SK-N-SH (cell line): ENCODE measurements around the gene ADAMTS16. TPM values are rescaled to one million over a fixed set of nuclear protein-coding genes. Genes with fewer than 3 reads are reported as not detected.

Experiments used
- CTCF ChIA-PET: fragments of 300-600, 350-600 bp; formaldehyde crosslinking; extraction: SDS; loops from one replicate; lab custom pipeline; 2021; lab: Yijun Ruan, JAX
- POLR2A ChIA-PET: fragments of 350-600 bp; sonication (Branson Sonifier 250); formaldehyde crosslinking; extraction: SDS; loops from one replicate; lab custom pipeline; 2020; ENCODE audit warnings: antibody characterized with exemption, inconsistent platforms; lab: Yijun Ruan, JAX
- DNase-seq: peaks from one replicate; pipeline ENCODE4 v3.0.0; 2012
- H2AFZ ChIP-seq: fragments of 200-600 bp; sonication (generic); 2 replicates; pipeline ENCODE4 v1.8.1; 2016; ENCODE audit warnings: antibody characterized with exemption, mild to moderate bottlenecking, low read depth
- H3F3A ChIP-seq: fragments of 200-600 bp; sonication (generic); replicated peaks from 2 replicates; pipeline ENCODE3; 2016; ENCODE audit warnings: antibody characterized with exemption, mild to moderate bottlenecking; ENCODE audit not compliant: insufficient read depth
- H3K27ac ChIP-seq, 2 experiments: fragments of 200-500 bp in 1 of 2; fragments of 200-600 bp in 1 of 2; sonication (Bioruptor generic) in 1 of 2; sonication (generic), shearing (Covaris generic) in 1 of 2; 2 replicates each; pipeline versions ENCODE4 v1.5.1 to v1.6.1; 2014 to 2016; ENCODE audit warnings: low read depth in 2 of 2, inconsistent platforms in 1 of 2, low read length in 1 of 2, mild to moderate bottlenecking in 1 of 2, mixed read lengths in 1 of 2
- H3K27me3 ChIP-seq: fragments of 200-600 bp; sonication (generic), shearing (Covaris generic); 2 replicates; pipeline ENCODE4 v1.6.1; 2016; ENCODE audit warnings: mixed run types; ENCODE audit not compliant: insufficient read depth
- H3K36me3 ChIP-seq, 2 experiments: fragments of 200-500 bp in 1 of 2; fragments of 200-600 bp in 1 of 2; sonication (Bioruptor generic) in 1 of 2; sonication (generic) in 1 of 2; replicated peaks in 1 of 2; 2 replicates each; pipeline versions ENCODE3 to v1.5.1; 2014 to 2016; ENCODE audit warnings: low read length in 1 of 2, mild to moderate bottlenecking in 1 of 2; ENCODE audit not compliant: insufficient read depth in 2 of 2, control insufficient read depth in 1 of 2
- H3K4me1 ChIP-seq, 2 experiments: fragments of 200-500 bp in 1 of 2; fragments of 200-600 bp in 1 of 2; sonication (Bioruptor generic) in 1 of 2; sonication (generic), shearing (Covaris generic) in 1 of 2; 2 replicates each; pipeline versions ENCODE4 v1.5.1 to v1.6.1; 2014 to 2016; ENCODE audit warnings: low read depth in 1 of 2, low read length in 1 of 2, mixed run types in 1 of 2; ENCODE audit not compliant: insufficient read depth in 2 of 2, control insufficient read depth in 1 of 2
- H3K4me2 ChIP-seq: fragments of 200-600 bp; sonication (generic), shearing (Covaris generic); 2 replicates; pipeline ENCODE4 v1.6.1; 2017; ENCODE audit warnings: mixed run types
- H3K4me3 ChIP-seq, 2 experiments: fragments of 200-500 bp in 1 of 2; fragments of 200-600 bp in 1 of 2; sonication (Bioruptor generic) in 1 of 2; sonication (generic), shearing (Covaris generic) in 1 of 2; 2 replicates each; pipeline versions ENCODE4 v1.5.1 to v1.8.1; 2014 to 2016; ENCODE audit warnings: low read depth in 2 of 2, inconsistent platforms in 1 of 2, low read length in 1 of 2, mild to moderate bottlenecking in 1 of 2, mixed read lengths in 1 of 2, moderate library complexity in 1 of 2
- H3K79me2 ChIP-seq: fragments of 200-600 bp; sonication (generic); 2 replicates; pipeline ENCODE4 v1.8.1; 2017; ENCODE audit warnings: mild to moderate bottlenecking; ENCODE audit not compliant: insufficient read depth
- H3K9ac ChIP-seq: fragments of 200-600 bp; sonication (generic); 2 replicates; pipeline ENCODE4 v1.6.1; 2017; ENCODE audit warnings: mixed run types
- H3K9me2 ChIP-seq: fragments of 200-600 bp; sonication (generic); 2 replicates; pipeline ENCODE4 v1.6.1; 2017; ENCODE audit warnings: mixed run types
- H3K9me3 ChIP-seq: fragments of 200-600 bp; sonication (generic); 2 replicates; pipeline ENCODE4 v1.6.1; 2017; ENCODE audit warnings: mixed run types, mild to moderate bottlenecking, moderate library complexity
- H4K20me1 ChIP-seq: fragments of 200-600 bp; sonication (generic); 2 replicates; pipeline ENCODE4 v1.6.1; 2017; ENCODE audit warnings: mild to moderate bottlenecking, mixed run types; ENCODE audit not compliant: insufficient read depth
- FOXM1 ChIP-seq: IDR thresholded peaks from 2 replicates; pipeline ENCODE4 v1.4.0; 2012; ENCODE audit warnings: low read depth, mild to moderate bottlenecking
- GATA2 ChIP-seq: sonication (generic); formaldehyde crosslinking; IDR thresholded peaks from 2 replicates; pipeline ENCODE4 v1.5.0; 2020; ENCODE audit warnings: mild to moderate bottlenecking, missing genetic modification reagents
- JUND ChIP-seq: IDR thresholded peaks from 2 replicates; pipeline ENCODE4 v1.4.0; 2012
- MEF2A ChIP-seq: IDR thresholded peaks from 2 replicates; pipeline ENCODE4 v1.4.0; 2012; ENCODE audit warnings: low read depth, borderline replicate concordance
- NRF1 ChIP-seq: IDR thresholded peaks from 2 replicates; pipeline ENCODE4 v1.6.1; 2012; ENCODE audit warnings: low read depth, mild to moderate bottlenecking, low read length
- POLR2AphosphoS5 ChIP-seq: IDR thresholded peaks from 2 replicates; pipeline ENCODE4 v1.6.1; 2012; ENCODE audit warnings: low read depth, low read length
- RAD21 ChIP-seq: IDR thresholded peaks from 2 replicates; pipeline ENCODE4 v1.6.1; 2012; ENCODE audit warnings: mild to moderate bottlenecking, low read length
- RCOR1 ChIP-seq: fragments of 150-350 bp; IDR thresholded peaks from 2 replicates; pipeline ENCODE4 v1.6.1; 2017; ENCODE audit warnings: antibody characterized with exemption, low read length
- REST ChIP-seq: IDR thresholded peaks from 2 replicates; pipeline ENCODE4 v1.6.1; 2012; ENCODE audit warnings: mild to moderate bottlenecking, low read depth, low read length, moderate library complexity
- RFX5 ChIP-seq: IDR thresholded peaks from 2 replicates; pipeline ENCODE4 v1.6.1; 2012; ENCODE audit warnings: mild to moderate bottlenecking, improper control_type of control experiment, low read length
- RXRA ChIP-seq: IDR thresholded peaks from 2 replicates; pipeline ENCODE4 v1.4.0; 2012; ENCODE audit warnings: low read depth, mild to moderate bottlenecking, borderline replicate concordance
- SIN3A ChIP-seq: IDR thresholded peaks from 2 replicates; pipeline ENCODE4 v1.6.1; 2012; ENCODE audit warnings: low read depth, mild to moderate bottlenecking, low read length, moderate library complexity, borderline replicate concordance
- SMC3 ChIP-seq: IDR thresholded peaks from 2 replicates; pipeline ENCODE4 v1.6.1; 2012; ENCODE audit warnings: low read depth, low read length, improper control_type of control experiment
- TAF1 ChIP-seq: IDR thresholded peaks from 2 replicates; pipeline ENCODE4 v1.6.1; 2012; ENCODE audit warnings: low read depth, mild to moderate bottlenecking, low read length, moderate library complexity, borderline replicate concordance
- TCF12 ChIP-seq: IDR thresholded peaks from 2 replicates; pipeline ENCODE4 v1.4.0; 2012
- TEAD4 ChIP-seq: IDR thresholded peaks from 2 replicates; pipeline ENCODE4 v1.4.0; 2012; ENCODE audit warnings: mild to moderate bottlenecking, borderline replicate concordance; ENCODE audit not compliant: insufficient read depth
- WGBS: methylation state at CpG from one replicate; pipeline ENCODE4 v1.1.6; 2017; ENCODE audit warnings: low lambda C conversion rate; 5-methylcytosine and 5-hydroxymethylcytosine counted together
- polyA plus RNA-seq, 3 experiments: library from polyadenylated mRNA; depleted of rRNA; stranded (reverse); fragments of >200 nt; gene quantifications; 2 replicates each; pipeline ENCODE4 v1.2.3, GENCODE V29; 2012
- TF ChIP-seq, protein P1 (sequence below): IDR thresholded peaks from 2 replicates; pipeline ENCODE4 v1.4.0; 2012; ENCODE audit warnings: low read depth, borderline replicate concordance
- TF ChIP-seq, protein P2 (sequence below): IDR thresholded peaks from 2 replicates; pipeline ENCODE4 v1.4.0; 2012; ENCODE audit warnings: low read depth
- TF ChIP-seq, protein P3 (sequence below): fragments of 150-350 bp; IDR thresholded peaks from 2 replicates; pipeline ENCODE4 v1.6.1; 2017; ENCODE audit warnings: antibody characterized with exemption, low read length, low read depth, borderline replicate concordance

ADAMTS16 gene
- polyA plus RNA-seq, 1 of the 3 experiments (the other 2 are of a cell fraction) = not detected

GRCh38 chr5:5242056-5242455 lies 101.9 kb downstream of the ADAMTS16 start:
- Histone ChIP-seq H3K9ac (no peak overlapping the region), H4K20me1 (no peaks in the 10 kb centered on the region), H3K36me3 (no peaks in the 10 kb centered on the region), H3K4me1 (no peaks in the 10 kb centered on the region), H3K27me3 (no peaks in the 10 kb centered on the region), H3K4me3 (no peak overlapping the region), H3K9me3 (no peaks in the 10 kb centered on the region), H3K79me2 (no peaks in the 10 kb centered on the region), H3K4me2 (no peak overlapping the region), H2AFZ (no peak overlapping the region), H3K9me2 (no peaks in the 10 kb centered on the region), H3K27ac (no peak overlapping the region), H3F3A (no peaks in the 10 kb centered on the region)
- TF ChIP-seq SIN3A (no peak), TCF12 (no peak), POLR2AphosphoS5 (no peak), TEAD4 (no peak), NRF1 (no peak), FOXM1 (no peak), RCOR1 (no peak), REST (no peak), MEF2A (no peak), RFX5 (no peak), JUND (no peak), RXRA (no peak), TAF1 (no peak), SMC3 (no peak), GATA2 (CRISPR knock-in tag) (no peak), RAD21 (no peak)
- TF ChIP-seq, protein P1, sequence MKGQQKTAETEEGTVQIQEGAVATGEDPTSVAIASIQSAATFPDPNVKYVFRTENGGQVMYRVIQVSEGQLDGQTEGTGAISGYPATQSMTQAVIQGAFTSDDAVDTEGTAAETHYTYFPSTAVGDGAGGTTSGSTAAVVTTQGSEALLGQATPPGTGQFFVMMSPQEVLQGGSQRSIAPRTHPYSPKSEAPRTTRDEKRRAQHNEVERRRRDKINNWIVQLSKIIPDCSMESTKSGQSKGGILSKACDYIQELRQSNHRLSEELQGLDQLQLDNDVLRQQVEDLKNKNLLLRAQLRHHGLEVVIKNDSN = no peak
- TF ChIP-seq, protein P2, sequence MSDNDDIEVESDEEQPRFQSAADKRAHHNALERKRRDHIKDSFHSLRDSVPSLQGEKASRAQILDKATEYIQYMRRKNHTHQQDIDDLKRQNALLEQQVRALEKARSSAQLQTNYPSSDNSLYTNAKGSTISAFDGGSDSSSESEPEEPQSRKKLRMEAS = no peak
- TF ChIP-seq, protein P3, sequence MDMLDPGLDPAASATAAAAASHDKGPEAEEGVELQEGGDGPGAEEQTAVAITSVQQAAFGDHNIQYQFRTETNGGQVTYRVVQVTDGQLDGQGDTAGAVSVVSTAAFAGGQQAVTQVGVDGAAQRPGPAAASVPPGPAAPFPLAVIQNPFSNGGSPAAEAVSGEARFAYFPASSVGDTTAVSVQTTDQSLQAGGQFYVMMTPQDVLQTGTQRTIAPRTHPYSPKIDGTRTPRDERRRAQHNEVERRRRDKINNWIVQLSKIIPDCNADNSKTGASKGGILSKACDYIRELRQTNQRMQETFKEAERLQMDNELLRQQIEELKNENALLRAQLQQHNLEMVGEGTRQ = no peak
- POLR2A ChIA-PET = no interaction called here
- WGBS = 66% methylated on average over 10 of the region's 11 CpGs
- CTCF ChIA-PET = interaction anchor here (0.6 to 0.8 kb wide), 2 partner anchors 13 to 472 kb away, joined by 3 to 4 read pairs; no protein-coding TSS in a partner anchor
- DNase-seq = no peak
